Adrenal gland (tissue), 5 donors: ENCODE results near the gene KCNMA1.

ENCODE experiments used
- POLR2A ChIP-seq, 2 donors: fragments of 450-650 bp; IDR thresholded peaks; one replicate each; pipeline ENCODE4 v1.6.1; 2017; ENCODE audit warnings: antibody characterized with exemption in 2 of 2, mild to moderate bottlenecking in 2 of 2, moderate library complexity in 1 of 2
- TF ChIP-seq, protein P1 (sequence below), 6 experiments: fragments of 450-650 bp in 4 of 6; fragments of 200-600 bp in 2 of 6; sonication (generic) in 1 of 6; IDR thresholded peaks; 1 replicate in 5 of 6; 2 replicates in 1 of 6; pipeline versions ENCODE4 v1.5.1 to v1.8.0; 2016 to 2021; ENCODE audit warnings: antibody characterized with exemption in 6 of 6, mild to moderate bottlenecking in 2 of 6, moderate library complexity in 1 of 6
- donor health status: DM: no; HTN: no; CAD: no.

DNA sequence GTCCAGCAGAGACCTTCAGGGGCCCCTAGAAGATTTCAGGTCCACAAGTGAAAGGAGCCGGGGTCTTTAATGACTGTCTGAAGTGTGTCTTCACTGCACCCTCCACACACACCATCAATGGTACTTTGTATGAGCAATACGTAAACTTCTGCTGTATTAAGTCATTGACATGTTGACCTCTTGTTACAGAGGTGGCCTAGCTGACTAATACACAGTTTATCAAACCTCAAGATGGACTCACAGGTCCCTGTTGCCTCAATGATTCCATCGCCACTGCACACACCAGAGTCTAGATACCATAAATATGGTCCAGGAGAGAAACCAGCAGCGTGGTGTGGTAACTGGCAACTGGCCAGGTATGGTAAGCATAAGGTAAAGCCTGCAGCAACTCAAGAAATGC, 19.5 kb downstream of the KCNMA1 start:
- TF ChIP-seq, protein P1, sequence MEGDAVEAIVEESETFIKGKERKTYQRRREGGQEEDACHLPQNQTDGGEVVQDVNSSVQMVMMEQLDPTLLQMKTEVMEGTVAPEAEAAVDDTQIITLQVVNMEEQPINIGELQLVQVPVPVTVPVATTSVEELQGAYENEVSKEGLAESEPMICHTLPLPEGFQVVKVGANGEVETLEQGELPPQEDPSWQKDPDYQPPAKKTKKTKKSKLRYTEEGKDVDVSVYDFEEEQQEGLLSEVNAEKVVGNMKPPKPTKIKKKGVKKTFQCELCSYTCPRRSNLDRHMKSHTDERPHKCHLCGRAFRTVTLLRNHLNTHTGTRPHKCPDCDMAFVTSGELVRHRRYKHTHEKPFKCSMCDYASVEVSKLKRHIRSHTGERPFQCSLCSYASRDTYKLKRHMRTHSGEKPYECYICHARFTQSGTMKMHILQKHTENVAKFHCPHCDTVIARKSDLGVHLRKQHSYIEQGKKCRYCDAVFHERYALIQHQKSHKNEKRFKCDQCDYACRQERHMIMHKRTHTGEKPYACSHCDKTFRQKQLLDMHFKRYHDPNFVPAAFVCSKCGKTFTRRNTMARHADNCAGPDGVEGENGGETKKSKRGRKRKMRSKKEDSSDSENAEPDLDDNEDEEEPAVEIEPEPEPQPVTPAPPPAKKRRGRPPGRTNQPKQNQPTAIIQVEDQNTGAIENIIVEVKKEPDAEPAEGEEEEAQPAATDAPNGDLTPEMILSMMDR (IDR thresholded peaks at IDR 0.05), result no peak
- no peak for TF ChIP-seq POLR2A (IDR thresholded peaks at IDR 0.05)
